HG03025 (cell line): ENCODE data around the gene CPPED1.

Experiments used
- ATAC-seq: cut with Tn5 transposase; IDR thresholded peaks from one replicate; pipeline ENCODE4 v1.9.1; 2021; ENCODE audit warnings: mild to moderate bottlenecking, moderate library complexity; ENCODE audit not compliant: unreplicated experiment, low FRiP score

The CPPED1 gene

GRCh38 chr16:12742741-12743140, 60.9 kb downstream of the CPPED1 start:
- ATAC-seq, result no peak

GRCh38 chr16:12740986-12741610, 62.6 kb downstream of the CPPED1 start:
- no peak for ATAC-seq

- no peak for ATAC-seq
These were observed 63.9 kb downstream of the CPPED1 start for GRCh38 chr16:12739738-12740137.

- no peak for ATAC-seq
These were observed 66.1 kb downstream of the CPPED1 start for GRCh38 chr16:12737563-12737962.

GRCh38 chr16:12735805-12736204, 67.9 kb downstream of the CPPED1 start:
- no peak for ATAC-seq

GRCh38 chr16:12732600-12732999, 71.1 kb downstream of the CPPED1 start:
- no peak for ATAC-seq

GRCh38 chr16:12729448-12729847, 74.2 kb downstream of the CPPED1 start:
- ATAC-seq, result no peak

- ATAC-seq, result no peak
These were observed 75.2 kb downstream of the CPPED1 start for GRCh38 chr16:12728469-12728868.

- no peak for ATAC-seq
These were observed 79.5 kb downstream of the CPPED1 start for GRCh38 chr16:12724226-12724625.

- ATAC-seq, result no peak
These were observed 80.0 kb downstream of the CPPED1 start for GRCh38 chr16:12723681-12724080.

- ATAC-seq, result no peak
These were observed 81.8 kb downstream of the CPPED1 start for GRCh38 chr16:12721841-12722421.

GRCh38 chr16:12719972-12720371, 83.7 kb downstream of the CPPED1 start:
- no peak for ATAC-seq

- no peak for ATAC-seq
These were observed 87.0 kb downstream of the CPPED1 start for GRCh38 chr16:12716658-12717057.

GRCh38 chr16:12709807-12710206, 93.9 kb downstream of the CPPED1 start:
- no peak for ATAC-seq

GRCh38 chr16:12708266-12708665, 95.4 kb downstream of the CPPED1 start:
- no peak for ATAC-seq

GRCh38 chr16:12706628-12707027, 97.1 kb downstream of the CPPED1 start:
- no peak for ATAC-seq

- no peak for ATAC-seq
These were observed 99.1 kb downstream of the CPPED1 start for GRCh38 chr16:12704492-12705111.

- no peak for ATAC-seq
These were observed 99.8 kb downstream of the CPPED1 start for GRCh38 chr16:12703935-12704334.

- no peak for ATAC-seq
These were observed 103.5 kb downstream of the CPPED1 start for GRCh38 chr16:12700161-12700560.

GRCh38 chr16:12699161-12699560, 104.5 kb downstream of the CPPED1 start:
- ATAC-seq, result no peak

GRCh38 chr16:12697437-12697836, 106.2 kb downstream of the CPPED1 start:
- no peak for ATAC-seq

GRCh38 chr16:12695454-12695853, 108.2 kb downstream of the CPPED1 start:
- no peak for ATAC-seq
